Measurements from ENCODE around the gene HM13.
"Not testable (repeated sequence)": the region's sequence is repeated elsewhere in the genome, so short reads cannot be mapped to it uniquely, and the experiment has no call there.

Gene HM13

GRCh38 chr20:31543966-31544598, 29.8 kb downstream of the HM13 start:
- peak; percentile 47 for DNase-seq

GRCh38 chr20:31544600-31544999, 30.4 kb downstream of the HM13 start:
- no peak for DNase-seq

- not testable (repeated sequence) for DNase-seq
These were observed 31.4 kb downstream of the HM13 start for GRCh38 chr20:31545621-31546040.

GRCh38 chr20:31547017-31547675, 32.9 kb downstream of the HM13 start:
- DNase-seq = peak; percentile 71

- no peak for DNase-seq
These were observed 33.6 kb downstream of the HM13 start for GRCh38 chr20:31547720-31548298.

GRCh38 chr20:31548820-31549512, 34.7 kb downstream of the HM13 start:
- no peak for DNase-seq

- no peak for DNase-seq
These were observed 35.3 kb downstream of the HM13 start for GRCh38 chr20:31549513-31549880.

GRCh38 chr20:31550099-31550498, 35.9 kb downstream of the HM13 start:
- no peak for DNase-seq

GRCh38 chr20:31551163-31552081, 37.2 kb downstream of the HM13 start:
- DNase-seq = no peak

GRCh38 chr20:31555203-31555775, 41.0 kb downstream of the HM13 start:
- no peak for DNase-seq

- DNase-seq = no peak
These were observed 45.5 kb downstream of the HM13 start for GRCh38 chr20:31559704-31560093.

GRCh38 chr20:31560094-31560745, 46.0 kb downstream of the HM13 start:
- peak; percentile 68 for DNase-seq

GRCh38 chr20:31560746-31561598, 46.7 kb downstream of the HM13 start:
- peak; percentile 91 for DNase-seq

- DNase-seq = no peak
These were observed 48.0 kb downstream of the HM13 start for GRCh38 chr20:31562241-31562640.

GRCh38 chr20:31564284-31564683, 50.0 kb downstream of the HM13 start:
- DNase-seq = no peak

- DNase-seq = no peak
These were observed 51.6 kb downstream of the HM13 start for GRCh38 chr20:31565699-31566318.

GRCh38 chr20:31566319-31566657, 52.0 kb downstream of the HM13 start:
- no peak for DNase-seq

GRCh38 chr20:31566658-31567379, 52.6 kb downstream of the HM13 start:
- DNase-seq = peak; percentile 16

- DNase-seq = no peak
These were observed 53.1 kb downstream of the HM13 start for GRCh38 chr20:31567380-31567720.
